Keratinocyte (primary cell): ENCODE results near the gene CNN1. TPM values are rescaled to one million over a fixed set of nuclear protein-coding genes. Genes with fewer than 3 reads are reported as not detected.

Experiments used
- DNase-seq: peaks from one replicate; pipeline ENCODE4 v3.0.0-alpha.2; 2011; ENCODE audit warnings: low read depth, missing footprints, low spot score
- FAIRE-seq: peaks from 2 replicates; lab custom pipeline; 2011; peaks lifted over from hg19 to GRCh38; lab: Jason Lieb, UNC
- H2AFZ ChIP-seq: 2 replicates; pipeline ENCODE4 v1.6.0; 2012; ENCODE audit warnings: low read length, control low read depth, inconsistent platforms; ENCODE audit not compliant: control insufficient read depth
- H3K27ac ChIP-seq: 2 replicates; pipeline ENCODE4 v1.5.1; 2011; ENCODE audit warnings: low read length; ENCODE audit not compliant: control insufficient read depth, insufficient read depth
- H3K27me3 ChIP-seq: 3 replicates; pipeline ENCODE4 v1.6.0; 2011; ENCODE audit warnings: low read length; ENCODE audit not compliant: control insufficient read depth, insufficient read depth; ENCODE audit errors: extremely low read depth
- H3K36me3 ChIP-seq, 2 experiments: 2 replicates in 1 of 2; 3 replicates in 1 of 2; pipeline ENCODE4 v1.5.1; 2011; ENCODE audit warnings: low read length in 2 of 2, mild to moderate bottlenecking in 1 of 2; ENCODE audit not compliant: control insufficient read depth in 2 of 2, insufficient read depth in 2 of 2; ENCODE audit errors: extremely low read depth in 1 of 2
- H3K4me1 ChIP-seq: 3 replicates; pipeline ENCODE4 v1.5.1; 2011; ENCODE audit warnings: low read length; ENCODE audit not compliant: control insufficient read depth, insufficient read depth; ENCODE audit errors: extremely low read depth
- H3K4me2 ChIP-seq: 3 replicates; pipeline ENCODE4 v1.6.0; 2011; ENCODE audit warnings: low read depth, low read length; ENCODE audit not compliant: control insufficient read depth, insufficient read depth; ENCODE audit errors: extremely low read depth
- H3K4me3 ChIP-seq, 3 experiments: fragments of 200-600 bp in 1 of 3; sonication (generic) in 1 of 3; 2 replicates in 2 of 3; 3 replicates in 1 of 3; pipeline ENCODE4 v1.5.1; 2011 to 2016; ENCODE audit warnings: low read length in 3 of 3, mild to moderate bottlenecking in 3 of 3, control low read depth in 2 of 3, inconsistent platforms in 1 of 3, low read depth in 1 of 3, mixed read lengths in 1 of 3, mixed run types in 1 of 3, moderate library complexity in 1 of 3; ENCODE audit not compliant: control insufficient read depth in 2 of 3, insufficient read depth in 2 of 3; ENCODE audit errors: extremely low read depth in 1 of 3
- H3K79me2 ChIP-seq: 2 replicates; pipeline ENCODE4 v1.6.0; 2012; ENCODE audit warnings: low read length; ENCODE audit not compliant: control insufficient read depth, insufficient read depth
- H3K9ac ChIP-seq: 3 replicates; pipeline ENCODE4 v1.6.0; 2011; ENCODE audit warnings: low read length; ENCODE audit not compliant: control insufficient read depth, insufficient read depth; ENCODE audit errors: extremely low read depth
- H3K9me1 ChIP-seq: 3 replicates; pipeline ENCODE4 v1.6.0; 2011; ENCODE audit warnings: low read length; ENCODE audit not compliant: control insufficient read depth, insufficient read depth; ENCODE audit errors: extremely low read depth
- H3K9me3 ChIP-seq: 2 replicates; pipeline ENCODE4 v1.5.1; 2012; ENCODE audit warnings: low read depth, low read length; ENCODE audit not compliant: control insufficient read depth
- H4K20me1 ChIP-seq: 3 replicates; pipeline ENCODE4 v1.6.0; 2011; ENCODE audit warnings: low read length; ENCODE audit not compliant: control insufficient read depth, insufficient read depth; ENCODE audit errors: extremely low read depth
- EZH2 ChIP-seq: IDR thresholded peaks from one replicate; pipeline ENCODE4 v1.6.1; 2012; ENCODE audit warnings: inconsistent platforms, mild to moderate bottlenecking, low read length, moderate library complexity
- dilution Hi-C: fragments of 300-500 bp; cut with MboI; formaldehyde crosslinking; loops from one replicate; pipeline ENCODE4 v1.7.0; 2020; ENCODE audit warnings: low sequenced_read_pairs; ENCODE audit not compliant: extremely low pct_ligation_motif_present
- polyA minus RNA-seq, 3 experiments: library from RNA; depleted of rRNA, polyadenylated mRNA; stranded (reverse); fragments of >200 nt; gene quantifications; 1 replicate in 1 of 3; 2 replicates in 1 of 3; 3 replicates in 1 of 3; pipeline ENCODE4 v1.2.3, GENCODE V29; 2011
- polyA plus RNA-seq, 5 experiments: library from polyadenylated mRNA; depleted of rRNA in 3 of 5; stranded (reverse) in 3 of 5; stranded (forward) in 1 of 5; unstranded in 1 of 5; fragments of >200 nt; gene quantifications; 1 replicate in 1 of 5; 2 replicates in 3 of 5; 3 replicates in 1 of 5; pipeline versions ENCODE4 v1.2.1 to v1.2.3, GENCODE V29; 2011 to 2012; ENCODE audit warnings: missing spikeins in 2 of 5, low read depth in 1 of 5, low replicate concordance in 1 of 5
- TF ChIP-seq, protein P1 (sequence below), 3 experiments: IDR thresholded peaks in 1 of 3; conservative IDR thresholded peaks in 1 of 3; optimal IDR thresholded peaks in 1 of 3; 2 replicates in 2 of 3; 3 replicates in 1 of 3; pipeline versions ENCODE3 to v1.5.1; 2011; ENCODE audit warnings: low read length in 3 of 3, mild to moderate bottlenecking in 3 of 3, moderate library complexity in 2 of 3, control low read depth in 1 of 3, inconsistent platforms in 1 of 3; ENCODE audit not compliant: insufficient read depth in 2 of 3; ENCODE audit errors: extremely low read depth in 1 of 3

The CNN1 gene
- 0.16 TPM in 1 of 3 replicates, not detected in the others for polyA plus RNA-seq
- polyA plus RNA-seq (2011; ENCODE audit: low read depth) = not detected
- polyA plus RNA-seq (2011; cell fraction: cytosol; rRNA removed) = 0.08 and 0.24 TPM in 2 replicates
- polyA plus RNA-seq (2011; cell fraction: nucleus; rRNA removed) = not detected in 2 replicates
- not detected in 2 replicates for polyA plus RNA-seq (2012; ENCODE audit: low replicate concordance)
- polyA minus RNA-seq = not detected in 3 replicates
- not detected for polyA minus RNA-seq (2011; cell fraction: cytosol; rRNA and poly(A)+ RNA removed)
- not detected in 2 replicates for polyA minus RNA-seq (2011; cell fraction: nucleus; rRNA and poly(A)+ RNA removed)

DNA sequence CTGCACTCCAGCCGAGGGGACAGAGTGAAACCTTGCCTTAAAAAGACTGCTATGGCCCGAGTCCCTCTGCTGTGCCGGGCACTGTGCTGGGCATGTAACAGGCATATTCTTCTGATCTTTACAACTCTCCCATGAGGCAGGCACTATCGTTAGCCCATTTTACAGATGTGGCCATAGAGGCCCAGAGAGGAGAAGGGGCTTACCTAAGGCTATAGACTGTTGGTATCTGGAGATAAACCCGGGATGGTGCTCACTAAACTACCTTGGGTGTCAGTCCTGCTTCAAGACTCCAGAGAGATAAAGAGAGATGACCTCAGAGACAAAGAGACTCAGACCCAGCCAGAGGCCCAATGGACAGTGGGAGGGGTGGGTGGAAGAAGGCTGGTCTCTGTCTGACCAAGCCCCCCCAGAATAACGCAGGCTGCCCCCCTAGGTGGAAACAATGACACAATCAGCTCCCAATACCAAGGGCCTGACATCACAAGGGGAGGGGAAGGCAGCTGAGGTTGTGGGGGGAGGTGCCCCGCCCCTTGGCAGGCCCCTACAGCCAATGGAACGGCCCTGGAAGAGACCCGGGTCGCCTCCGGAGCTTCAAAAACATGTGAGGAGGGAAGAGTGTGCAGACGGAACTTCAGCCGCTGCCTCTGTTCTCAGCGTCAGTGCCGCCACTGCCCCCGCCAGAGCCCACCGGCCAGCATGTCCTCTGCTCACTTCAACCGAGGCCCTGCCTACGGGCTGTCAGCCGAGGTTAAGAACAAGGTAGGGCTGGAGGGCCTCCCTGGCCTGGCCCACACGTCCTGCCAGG lies at the start of gene CNN1:
Gene CNN1, plus strand, starts transcription at position 620 of the 805 bp plus-strand sequence. Its CDS starts 77 bp downstream, at position 697.
- no peak for FAIRE-seq
- Histone ChIP-seq H3K36me3 (no peaks in the 10 kb centered on the region), H2AFZ (no peak within 1 kb of the TSS), H3K27ac (no peak within 1 kb of the TSS), H3K4me1 (peaks cover 3% of the 10 kb centered on the region), H3K27me3 (peaks cover 12% of the 10 kb centered on the region), H3K9me1 (no peaks in the 10 kb centered on the region), H3K4me2 (no peak within 1 kb of the TSS), H3K79me2 (no peaks in the 10 kb centered on the region), H4K20me1 (no peaks in the 10 kb centered on the region), H3K9me3 (no peaks in the 10 kb centered on the region), H3K9ac (no peak within 1 kb of the TSS), H3K4me3 (no peak within 1 kb of the TSS)
- dilution Hi-C loops = no loop called here
- TF ChIP-seq, protein P1, sequence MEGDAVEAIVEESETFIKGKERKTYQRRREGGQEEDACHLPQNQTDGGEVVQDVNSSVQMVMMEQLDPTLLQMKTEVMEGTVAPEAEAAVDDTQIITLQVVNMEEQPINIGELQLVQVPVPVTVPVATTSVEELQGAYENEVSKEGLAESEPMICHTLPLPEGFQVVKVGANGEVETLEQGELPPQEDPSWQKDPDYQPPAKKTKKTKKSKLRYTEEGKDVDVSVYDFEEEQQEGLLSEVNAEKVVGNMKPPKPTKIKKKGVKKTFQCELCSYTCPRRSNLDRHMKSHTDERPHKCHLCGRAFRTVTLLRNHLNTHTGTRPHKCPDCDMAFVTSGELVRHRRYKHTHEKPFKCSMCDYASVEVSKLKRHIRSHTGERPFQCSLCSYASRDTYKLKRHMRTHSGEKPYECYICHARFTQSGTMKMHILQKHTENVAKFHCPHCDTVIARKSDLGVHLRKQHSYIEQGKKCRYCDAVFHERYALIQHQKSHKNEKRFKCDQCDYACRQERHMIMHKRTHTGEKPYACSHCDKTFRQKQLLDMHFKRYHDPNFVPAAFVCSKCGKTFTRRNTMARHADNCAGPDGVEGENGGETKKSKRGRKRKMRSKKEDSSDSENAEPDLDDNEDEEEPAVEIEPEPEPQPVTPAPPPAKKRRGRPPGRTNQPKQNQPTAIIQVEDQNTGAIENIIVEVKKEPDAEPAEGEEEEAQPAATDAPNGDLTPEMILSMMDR (optimal IDR thresholded peaks at IDR 0.05 in 1 of 3, IDR thresholded peaks at IDR 0.05 in 1 of 3, conservative IDR thresholded peaks at IDR 0.05 in 1 of 3; ENCODE audit: extremely low read depth in 1 of 3, insufficient read depth in 2 of 3, low read length in 3 of 3) = no peak
- no peak for TF ChIP-seq EZH2
- DNase-seq = no peak

DNA sequence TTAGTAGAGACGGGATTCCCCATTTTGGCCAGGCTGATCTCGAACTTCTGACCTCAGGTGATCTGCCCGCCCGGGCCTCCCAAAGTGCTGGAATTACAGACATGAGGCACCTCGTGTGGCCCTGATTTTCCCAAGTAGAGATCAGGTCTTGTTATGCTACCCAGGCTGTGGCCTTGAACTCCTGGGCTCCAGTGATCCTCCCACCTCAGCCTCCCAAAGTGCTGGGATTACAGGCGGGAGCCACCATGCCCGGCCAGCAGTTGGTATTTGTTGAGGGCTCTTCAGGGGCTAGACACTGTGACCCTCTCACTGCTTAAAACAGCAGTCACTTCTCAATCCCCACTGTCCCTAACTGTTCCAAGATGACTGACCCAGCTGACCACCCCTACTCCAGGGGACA lies 49.3 kb upstream of the CNN1 start:
- H4K20me1 ChIP-seq = no peaks in the 10 kb centered on the region
- no peaks in the 10 kb centered on the region for H3K9me3 ChIP-seq
- DNase-seq (no peak), FAIRE-seq (no peak)
- no peak overlapping the region for H3K4me3 ChIP-seq
- dilution Hi-C loops = no loop called here
- no peaks in the 10 kb centered on the region for H3K4me1 ChIP-seq
- no peak overlapping the region for H3K27ac ChIP-seq
- H3K9me1 ChIP-seq = no peaks in the 10 kb centered on the region
- H2AFZ ChIP-seq = no peak overlapping the region
- H3K9ac ChIP-seq = no peak overlapping the region
- TF ChIP-seq, protein P1 (optimal IDR thresholded peaks at IDR 0.05 in 1 of 3, IDR thresholded peaks at IDR 0.05 in 1 of 3, conservative IDR thresholded peaks at IDR 0.05 in 1 of 3; ENCODE audit: extremely low read depth in 1 of 3, insufficient read depth in 2 of 3, low read length in 3 of 3) = no peak
- no peak for TF ChIP-seq EZH2
- no peaks in the 10 kb centered on the region for H3K79me2 ChIP-seq
- no peak overlapping the region for H3K4me2 ChIP-seq
- peaks cover 3 to 5% of the 10 kb centered on the region in 2 experiments for H3K36me3 ChIP-seq
- H3K27me3 ChIP-seq = no peaks in the 10 kb centered on the region
